GM18909 (cell line): Measurements from ENCODE around the gene KCNK7.

ENCODE experiments used
- ATAC-seq: cut with Tn5 transposase; IDR thresholded peaks from one replicate; pipeline ENCODE4 v1.9.1; 2021; ENCODE audit warnings: mild to moderate bottlenecking; ENCODE audit not compliant: unreplicated experiment, poor library complexity

KCNK7 gene

DNA sequence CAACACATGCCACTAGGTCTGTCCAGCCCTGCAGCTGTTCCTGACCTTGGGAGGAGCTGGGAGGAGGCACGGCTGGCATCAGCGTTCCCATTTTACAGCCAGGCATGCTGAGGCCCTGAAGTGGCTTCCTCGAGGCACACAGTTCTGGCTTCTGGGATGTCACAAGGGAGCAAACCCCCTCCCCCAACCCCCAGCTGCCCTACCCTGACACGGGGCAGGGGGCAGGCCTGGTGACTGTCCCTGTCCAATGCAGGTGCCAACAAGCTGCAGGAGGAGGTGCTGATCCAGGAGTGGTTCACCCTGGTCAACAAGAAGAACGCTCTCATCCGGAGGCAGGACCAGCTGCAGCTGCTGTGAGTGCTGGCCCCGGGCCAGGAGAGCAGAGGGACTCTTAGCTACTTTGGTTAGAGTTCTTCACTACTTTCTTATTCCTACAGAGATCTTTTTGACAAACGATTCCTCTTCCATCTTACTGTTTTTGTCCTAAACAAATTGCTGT lies 5.3 kb downstream of the KCNK7 start:
- no peak for ATAC-seq

- no peak for ATAC-seq
Observed at GRCh38 chr11:65589444-65590239, 6.0 kb downstream of the KCNK7 start.

GRCh38 chr11:65588199-65589054 lies 7.2 kb downstream of the KCNK7 start:
- ATAC-seq, result peak; percentile 80

DNA sequence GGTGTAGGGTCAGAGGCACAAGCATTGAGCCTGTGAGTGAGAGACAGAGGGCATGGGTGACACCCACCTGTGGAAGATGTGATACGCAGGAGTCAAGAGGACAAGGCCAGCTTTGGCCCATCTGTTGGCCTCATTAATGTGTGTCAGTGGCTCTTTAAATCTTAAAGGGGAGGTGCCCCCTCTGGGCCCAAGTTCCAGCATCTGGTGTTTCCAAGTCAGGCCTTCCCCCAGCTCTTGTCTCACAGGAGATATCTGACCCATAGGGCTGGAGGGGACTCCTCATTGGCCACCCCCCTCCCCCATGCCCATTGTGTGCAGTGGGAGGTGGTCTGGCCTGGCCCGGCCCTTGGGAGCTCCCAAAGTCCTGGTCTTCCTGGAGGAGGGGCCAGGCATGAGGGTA lies 8.9 kb downstream of the KCNK7 start:
- ATAC-seq, result no peak

DNA sequence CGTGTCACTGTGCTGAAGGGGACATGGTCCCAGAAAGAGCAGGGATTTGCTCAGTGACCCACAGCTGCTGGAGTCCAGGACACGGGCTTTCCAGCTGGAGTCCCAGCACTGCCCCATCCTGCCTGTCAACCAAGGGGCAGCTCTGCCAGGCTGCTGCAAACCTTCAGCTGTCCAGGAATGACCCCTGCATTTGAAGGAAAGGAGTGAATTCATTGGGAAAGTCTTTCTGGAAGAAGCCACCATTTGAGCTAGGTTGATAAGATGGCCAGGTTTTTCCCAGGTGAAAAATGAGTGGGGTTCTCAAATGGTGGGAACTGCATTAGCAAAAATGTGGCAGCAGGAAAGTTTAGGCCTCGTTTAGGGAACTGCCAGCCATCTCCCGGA lies 9.4 kb downstream of the KCNK7 start:
- ATAC-seq, result no peak

- ATAC-seq, result no peak
Observed at GRCh38 chr11:65585396-65586246, 10.0 kb downstream of the KCNK7 start.

DNA sequence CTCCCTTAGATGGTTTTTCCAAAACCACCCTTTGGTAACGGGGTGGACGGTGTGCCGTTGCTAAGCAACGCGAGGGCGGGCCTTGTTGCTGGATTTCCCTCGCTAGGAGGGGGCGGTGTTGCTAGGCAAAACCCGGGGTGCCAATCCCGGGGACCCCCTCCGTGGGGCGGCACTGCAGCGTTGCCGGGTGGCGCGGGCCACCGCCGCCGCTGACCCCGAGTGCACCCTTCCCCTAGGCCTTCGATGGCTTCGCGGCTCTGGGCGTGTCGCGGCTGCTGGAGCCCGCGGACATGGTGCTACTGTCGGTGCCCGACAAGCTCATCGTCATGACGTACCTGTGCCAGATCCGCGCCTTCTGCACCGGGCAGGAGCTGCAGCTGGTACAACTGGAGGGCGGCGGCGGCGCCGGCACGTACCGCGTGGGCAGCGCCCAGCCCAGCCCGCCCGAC lies 10.9 kb downstream of the KCNK7 start:
- no peak for ATAC-seq

GRCh38 chr11:65584106-65584505 lies 11.5 kb downstream of the KCNK7 start:
- no peak for ATAC-seq

- no peak for ATAC-seq
Observed at GRCh38 chr11:65583589-65583988, 12.0 kb downstream of the KCNK7 start.

GRCh38 chr11:65581928-65582327 lies 13.7 kb downstream of the KCNK7 start:
- no peak for ATAC-seq

GRCh38 chr11:65580756-65581155 lies 14.8 kb downstream of the KCNK7 start:
- ATAC-seq, result no peak

GRCh38 chr11:65580031-65580692 lies 15.4 kb downstream of the KCNK7 start:
- no peak for ATAC-seq

GRCh38 chr11:65579291-65579690 lies 16.3 kb downstream of the KCNK7 start:
- no peak for ATAC-seq

GRCh38 chr11:65578667-65579066 lies 16.9 kb downstream of the KCNK7 start:
- ATAC-seq, result no peak

- ATAC-seq, result no peak
Observed at GRCh38 chr11:65578134-65578533, 17.5 kb downstream of the KCNK7 start.

GRCh38 chr11:65577756-65578109 lies 17.9 kb downstream of the KCNK7 start:
- no peak for ATAC-seq

- ATAC-seq, result no peak
Observed at GRCh38 chr11:65576867-65577755, 18.5 kb downstream of the KCNK7 start.

DNA sequence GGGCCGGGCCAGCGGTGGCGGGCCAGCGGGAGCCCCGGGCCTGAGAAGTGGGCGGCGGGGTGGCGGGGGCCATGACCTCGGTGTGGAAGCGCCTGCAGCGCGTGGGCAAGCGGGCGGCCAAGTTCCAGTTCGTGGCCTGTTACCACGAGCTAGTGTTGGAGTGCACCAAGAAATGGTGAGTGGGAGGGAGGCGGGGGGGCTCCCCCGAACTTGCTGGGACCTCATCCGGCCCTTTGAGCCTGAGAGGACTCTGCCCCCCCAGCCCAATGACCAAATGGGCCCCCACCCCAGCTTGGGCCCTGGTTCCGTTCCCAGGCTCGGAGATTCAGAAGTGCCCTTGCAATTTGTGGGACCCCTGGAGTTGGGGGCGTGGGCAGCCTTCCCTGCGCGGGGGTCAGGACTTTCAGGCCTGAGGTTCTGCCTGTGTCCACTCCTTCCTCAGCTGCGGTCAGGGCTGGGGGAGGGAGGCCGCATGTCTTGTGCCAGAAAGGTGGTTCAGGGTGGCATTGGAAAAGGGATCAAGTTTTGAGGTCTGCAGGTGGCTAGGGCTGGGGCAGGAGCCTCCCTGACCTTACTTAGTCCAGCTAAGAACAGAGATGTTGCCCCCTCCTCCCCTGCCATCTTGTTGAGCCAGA lies 19.3 kb downstream of the KCNK7 start:
- ATAC-seq, result no peak
